Activated CD4-positive, CD25-positive, alpha-beta regulatory T cell (primary cell): ENCODE measurements around the gene KLHDC8A.
A peak's percentile ranks its signal among the peaks of the same experiment; 100 is the strongest.
"Not testable (repeated sequence)": the region's sequence is repeated elsewhere in the genome, so short reads cannot be mapped to it uniquely, and the experiment has no call there.

Source experiments
- DNase-seq, 4 experiments: peaks; one replicate each; lab custom pipeline; 2025; lab: John Stamatoyannopoulos, UW

Gene KLHDC8A

GRCh38 chr1:205371871-205372660 is 15.3 kb upstream of the KLHDC8A start:
- no peak for DNase-seq

- DNase-seq, result no peak
These were observed 14.1 kb upstream of the KLHDC8A start for GRCh38 chr1:205370780-205371179.

- no peak for DNase-seq
These were observed 13.0 kb upstream of the KLHDC8A start for GRCh38 chr1:205369701-205370123.

- no peak for DNase-seq
These were observed 11.8 kb upstream of the KLHDC8A start for GRCh38 chr1:205368478-205368877.

- DNase-seq, result no peak
These were observed 9.3 kb upstream of the KLHDC8A start for GRCh38 chr1:205365945-205366463.

- DNase-seq, result not testable (repeated sequence)
These were observed 8.4 kb upstream of the KLHDC8A start for GRCh38 chr1:205365086-205365485.

- DNase-seq, result no peak
These were observed 4.2 kb upstream of the KLHDC8A start for GRCh38 chr1:205360891-205361290.

- DNase-seq, result no peak
These were observed 3.2 kb upstream of the KLHDC8A start for GRCh38 chr1:205359771-205360565.

GRCh38 chr1:205358579-205358978 is 1.9 kb upstream of the KLHDC8A start:
- DNase-seq, result no peak

GRCh38 chr1:205357567-205357966 is 845 bp upstream of the KLHDC8A start:
- no peak for DNase-seq

GRCh38 chr1:205355075-205355453 is 1.7 kb downstream of the KLHDC8A start:
- no peak for DNase-seq

GRCh38 chr1:205354259-205355074 is 2.3 kb downstream of the KLHDC8A start:
- peak; percentile 20 to 47 (median 40) for DNase-seq

- no peak for DNase-seq
These were observed 3.1 kb downstream of the KLHDC8A start for GRCh38 chr1:205353612-205354011.

- no peak for DNase-seq
These were observed 3.5 kb downstream of the KLHDC8A start for GRCh38 chr1:205353191-205353590.

GRCh38 chr1:205351984-205352713 is 4.6 kb downstream of the KLHDC8A start:
- no peak for DNase-seq

GRCh38 chr1:205350691-205351141 is 6.0 kb downstream of the KLHDC8A start:
- no peak for DNase-seq

- DNase-seq, result no peak
These were observed 6.6 kb downstream of the KLHDC8A start for GRCh38 chr1:205350124-205350523.

GRCh38 chr1:205348554-205349487 is 7.9 kb downstream of the KLHDC8A start:
- no peak for DNase-seq

- no peak for DNase-seq
These were observed 9.7 kb downstream of the KLHDC8A start for GRCh38 chr1:205346956-205347574.

- DNase-seq, result no peak
These were observed 11.0 kb downstream of the KLHDC8A start for GRCh38 chr1:205345761-205346160.
